Left lung (tissue), 10 donors: Measurements from ENCODE around the gene MAZ. TPM values are rescaled to one million over a fixed set of nuclear protein-coding genes. Genes with fewer than 3 reads are reported as not detected.

ENCODE experiments used
- ATAC-seq: fragments of 200-7000 bp; cut with Tn5 transposase; one replicate; pipeline ENCODE4 v1.9.1; 2020; ENCODE audit warnings: moderate library complexity
- DNase-seq, 4 donors: peaks; one replicate each; pipeline ENCODE4 v3.0.0-alpha.2; 2013 to 2020
- H3K27ac ChIP-seq, 2 donors: fragments of 200-600 bp; sonication (generic) in 1 of 2; one replicate each; pipeline versions ENCODE4 v1.5.0 to v1.8.0; 2020 to 2021
- H3K27me3 ChIP-seq, 2 donors: fragments of 200-600 bp; sonication (generic) in 1 of 2; one replicate each; pipeline versions ENCODE4 v1.5.0 to v1.8.0; 2020 to 2021
- H3K36me3 ChIP-seq, 2 donors: fragments of 200-600 bp; sonication (generic) in 1 of 2; one replicate each; pipeline versions ENCODE4 v1.5.0 to v1.8.0; 2020 to 2021
- H3K4me1 ChIP-seq, 2 donors: fragments of 200-600 bp; one replicate each; pipeline ENCODE4 v1.8.0; 2021
- H3K4me3 ChIP-seq, 2 donors: fragments of 200-600 bp; sonication (generic) in 1 of 2; one replicate each; pipeline versions ENCODE4 v1.5.0 to v1.8.0; 2020 to 2021; ENCODE audit warnings: mild to moderate bottlenecking in 1 of 2
- H3K9me3 ChIP-seq, 2 donors: fragments of 200-600 bp; sonication (generic) in 1 of 2; one replicate each; pipeline versions ENCODE4 v1.5.0 to v1.8.0; 2020 to 2021
- intact Hi-C, 2 donors: fragments of 100-400 bp; cut with DNase I; formaldehyde crosslinking; loops; one replicate each; pipeline versions ENCODE4 v1.11.2 to v1.14.2; 2022
- polyA plus RNA-seq, 6 donors: library from polyadenylated mRNA; unstranded; fragments of 120-200 nt; gene quantifications; one replicate each; pipeline ENCODE4 v1.2.1, GENCODE V29; 2013; ENCODE audit not compliant: insufficient read length in 6 of 6
- total RNA-seq, 2 donors: library from RNA; stranded (reverse); fragmentation: NEBNext Ultra II Directional; extraction: Animal tissue kit (Norgen Biotek cat#: 25700); gene quantifications; one replicate each; pipeline ENCODE4 v1.2.1, GENCODE V29; 2021
- TF ChIP-seq, protein P1 (sequence below), 2 donors: fragments of 200-600 bp; sonication (generic) in 1 of 2; IDR thresholded peaks; one replicate each; pipeline versions ENCODE4 v1.5.0 to v1.8.0; 2021; ENCODE audit warnings: antibody characterized with exemption in 2 of 2
- donor health status: DM: no; HTN: yes; CAD: no.
- donor health status: DM: no; HTN: no; CAD: no.

MAZ gene
- total and polyA plus RNA-seq, 8 donors = 193 to 353 (median 287) TPM

GRCh38 chr16:29810699-29811169, 4.4 kb downstream of the MAZ start:
- peak overlapping the region in 1 of 2 donors; percentile 50 for H3K4me3 ChIP-seq
- TF ChIP-seq, protein P1, sequence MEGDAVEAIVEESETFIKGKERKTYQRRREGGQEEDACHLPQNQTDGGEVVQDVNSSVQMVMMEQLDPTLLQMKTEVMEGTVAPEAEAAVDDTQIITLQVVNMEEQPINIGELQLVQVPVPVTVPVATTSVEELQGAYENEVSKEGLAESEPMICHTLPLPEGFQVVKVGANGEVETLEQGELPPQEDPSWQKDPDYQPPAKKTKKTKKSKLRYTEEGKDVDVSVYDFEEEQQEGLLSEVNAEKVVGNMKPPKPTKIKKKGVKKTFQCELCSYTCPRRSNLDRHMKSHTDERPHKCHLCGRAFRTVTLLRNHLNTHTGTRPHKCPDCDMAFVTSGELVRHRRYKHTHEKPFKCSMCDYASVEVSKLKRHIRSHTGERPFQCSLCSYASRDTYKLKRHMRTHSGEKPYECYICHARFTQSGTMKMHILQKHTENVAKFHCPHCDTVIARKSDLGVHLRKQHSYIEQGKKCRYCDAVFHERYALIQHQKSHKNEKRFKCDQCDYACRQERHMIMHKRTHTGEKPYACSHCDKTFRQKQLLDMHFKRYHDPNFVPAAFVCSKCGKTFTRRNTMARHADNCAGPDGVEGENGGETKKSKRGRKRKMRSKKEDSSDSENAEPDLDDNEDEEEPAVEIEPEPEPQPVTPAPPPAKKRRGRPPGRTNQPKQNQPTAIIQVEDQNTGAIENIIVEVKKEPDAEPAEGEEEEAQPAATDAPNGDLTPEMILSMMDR (IDR thresholded peaks at IDR 0.05) = no peak
- no peaks in the 10 kb centered on the region for H3K9me3 ChIP-seq
- peaks cover 36 to 76% of the 10 kb centered on the region in 2 donors for H3K4me1 ChIP-seq
- H3K27ac ChIP-seq = peak overlapping the region; percentile 66 to 81
- peaks cover 0 to 20% of the 10 kb centered on the region in 2 donors for H3K27me3 ChIP-seq
- no peak for DNase-seq
- ATAC-seq = no peak
- intact Hi-C loops = no loop called here
- peaks cover 0 to 22% of the 10 kb centered on the region in 2 donors for H3K36me3 ChIP-seq

DNA sequence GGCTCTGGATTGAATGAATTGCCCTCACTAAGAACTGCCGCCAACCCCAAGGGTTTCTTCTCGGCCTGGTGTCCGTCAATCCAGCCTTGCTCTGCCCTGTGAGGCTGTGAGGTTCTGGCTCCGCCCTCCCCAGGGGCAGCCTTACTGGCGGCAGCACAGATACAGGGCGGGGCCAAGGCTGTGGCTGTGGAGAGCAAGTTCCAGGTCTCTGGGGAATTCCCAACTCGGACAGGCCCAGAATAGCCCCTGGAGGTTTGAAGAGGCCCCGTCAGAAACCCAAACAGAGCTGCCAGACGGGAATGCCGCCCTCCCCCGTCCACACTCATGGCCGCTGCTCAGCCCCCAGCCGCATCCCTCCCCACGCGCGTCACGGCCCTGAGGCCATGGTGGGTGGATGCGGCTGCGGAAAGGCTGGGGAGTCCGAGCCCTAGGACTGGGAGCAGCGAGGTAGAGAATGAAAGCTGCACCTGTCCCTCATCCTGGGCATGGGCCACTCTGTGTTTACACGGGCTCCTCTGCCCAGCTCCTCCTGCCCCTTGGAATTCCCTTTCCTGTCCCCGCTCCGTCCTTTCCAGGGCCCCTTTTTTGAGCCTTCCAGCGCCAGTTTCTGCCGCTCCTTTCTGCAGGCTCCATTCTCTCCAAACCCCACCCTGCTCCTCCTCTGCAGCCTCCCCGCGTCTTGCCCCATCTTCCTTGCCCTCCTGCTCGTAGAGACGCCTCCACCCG, 5.0 kb downstream of the MAZ start:
- TF ChIP-seq, protein P1 (IDR thresholded peaks at IDR 0.05) = no peak
- peak; percentile 92 to 98 (median 98) for DNase-seq
- H3K27ac ChIP-seq = peak overlapping the region; percentile 66 to 81
- H3K27me3 ChIP-seq = peaks cover 0 to 20% of the 10 kb centered on the region in 2 donors
- peak; percentile 69 for ATAC-seq
- H3K36me3 ChIP-seq = peaks cover 0 to 22% of the 10 kb centered on the region in 2 donors
- intact Hi-C loops = no loop called here
- H3K4me1 ChIP-seq = peaks cover 36 to 76% of the 10 kb centered on the region in 2 donors
- H3K4me3 ChIP-seq = peak overlapping the region; percentile 37 to 50
- no peaks in the 10 kb centered on the region for H3K9me3 ChIP-seq

- Histone ChIP-seq H3K36me3 (peaks cover 0 to 22% of the 10 kb centered on the region in 2 donors), H3K4me3 (peak within 1 kb of the TSS; percentile 37 to 50), H3K9me3 (no peaks in the 10 kb centered on the region), H3K27ac (peak within 1 kb of the TSS; percentile 66 to 81), H3K4me1 (peaks cover 36 to 81% of the 10 kb centered on the region in 2 donors), H3K27me3 (peaks cover 0 to 20% of the 10 kb centered on the region in 2 donors)
- intact Hi-C loops = no loop called here
- TF ChIP-seq, protein P1 (IDR thresholded peaks at IDR 0.05) = no peak
- ATAC-seq (no peak), DNase-seq (peak in 2 of 4 donors; percentile 83)
Observed at GRCh38 chr16:29811896-29812665, 5.8 kb downstream of the MAZ start, which contains the start of gene PRRT2. Gene PRRT2, plus strand, starts transcription at chr16:29812193. Its CDS starts 862 bp downstream, at chr16:29813055.

GRCh38 chr16:29812754-29813643, 6.7 kb downstream of the MAZ start:
- Histone ChIP-seq H3K36me3 (peaks cover 0 to 23% of the 10 kb centered on the region in 2 donors), H3K27me3 (peaks cover 0 to 20% of the 10 kb centered on the region in 2 donors), H3K4me3 (peak overlapping the region; percentile 37 to 50), H3K9me3 (no peaks in the 10 kb centered on the region), H3K4me1 (peaks cover 41 to 82% of the 10 kb centered on the region in 2 donors), H3K27ac (peak overlapping the region in 1 of 2 donors; percentile 81)
- intact Hi-C loops = no loop called here
- DNase-seq = no peak
- no peak for ATAC-seq
- TF ChIP-seq, protein P1 (IDR thresholded peaks at IDR 0.05) = no peak
